Liver (tissue), 3 donors: ENCODE data around the gene KRTAP10-3.

Experiments
- CTCF ChIP-seq: fragments of 150-350 bp; IDR thresholded peaks from 2 replicates; pipeline ENCODE4 v1.5.1; 2017; ENCODE audit warnings: improper control_type of control experiment, low read depth, low read length; ENCODE audit not compliant: missing input control
- FOXA1 ChIP-seq: IDR thresholded peaks from 2 replicates; pipeline ENCODE4 v1.6.1; 2016; ENCODE audit warnings: antibody characterized with exemption
- GABPA ChIP-seq, 2 donors: IDR thresholded peaks in 1 of 2; conservative IDR thresholded peaks in 1 of 2; 2 replicates each; pipeline ENCODE4 v1.6.1; 2016; ENCODE audit warnings: antibody characterized with exemption in 2 of 2, mild to moderate bottlenecking in 1 of 2, moderate library complexity in 1 of 2
- MAX ChIP-seq: IDR thresholded peaks from 2 replicates; pipeline ENCODE4 v1.6.1; 2016; ENCODE audit warnings: antibody characterized with exemption
- RAD21 ChIP-seq, 2 donors: IDR thresholded peaks; 2 replicates each; pipeline ENCODE4 v1.6.1; 2016; ENCODE audit warnings: antibody characterized with exemption in 2 of 2, mild to moderate bottlenecking in 2 of 2
- REST ChIP-seq: IDR thresholded peaks from 2 replicates; pipeline ENCODE4 v1.6.1; 2016; ENCODE audit warnings: antibody characterized with exemption, mild to moderate bottlenecking
- SP1 ChIP-seq: IDR thresholded peaks from 2 replicates; pipeline ENCODE4 v1.6.1; 2018; ENCODE audit warnings: antibody characterized with exemption, mild to moderate bottlenecking
- TAF1 ChIP-seq: conservative IDR thresholded peaks from 2 replicates; pipeline ENCODE4 v1.6.1; 2016; ENCODE audit warnings: antibody characterized with exemption, mild to moderate bottlenecking
- YY1 ChIP-seq: IDR thresholded peaks from 2 replicates; pipeline ENCODE4 v1.6.1; 2016; ENCODE audit warnings: antibody characterized with exemption, mild to moderate bottlenecking
- donor health status: healthy.
- donor health status: healthy.

GRCh38 chr21:44606495-44606894 lies 47.9 kb upstream of the KRTAP10-3 start:
- TF ChIP-seq CTCF (no peak), RAD21 (IDR thresholded peaks at IDR 0.05) (no peak), MAX (no peak), YY1 (no peak), GABPA (IDR thresholded peaks at IDR 0.05 in 1 of 2, conservative IDR thresholded peaks at IDR 0.05 in 1 of 2) (no peak), FOXA1 (no peak), SP1 (no peak), TAF1 (no peak), REST (no peak)
